Neural crest cell (in vitro differentiated cells): Measurements from ENCODE around the gene CCDC7. TPM values are rescaled to one million over a fixed set of nuclear protein-coding genes. Genes with fewer than 3 reads are reported as not detected.

Source experiments
- DNase-seq: peaks from one replicate; pipeline ENCODE4 v3.0.0; 2021; ENCODE audit warnings: low read depth, mixed read lengths, low spot score
- H3K27ac Mint-ChIP-seq: one replicate; pipeline ENCODE4 v1.8.0; 2021; ENCODE audit warnings: mild to moderate bottlenecking, mixed read lengths; ENCODE audit not compliant: unreplicated experiment
- H3K27me3 Mint-ChIP-seq: 2 replicates; pipeline ENCODE4 v1.8.0; 2021; ENCODE audit warnings: low read depth, mild to moderate bottlenecking, mixed read lengths
- H3K36me3 Mint-ChIP-seq: 2 replicates; pipeline ENCODE4 v1.8.0; 2021; ENCODE audit warnings: low read depth, mild to moderate bottlenecking, mixed read lengths
- H3K4me1 Mint-ChIP-seq: 2 replicates; pipeline ENCODE4 v1.8.0; 2021; ENCODE audit warnings: mixed read lengths
- H3K4me3 Mint-ChIP-seq: one replicate; pipeline ENCODE4 v1.8.0; 2021; ENCODE audit warnings: mild to moderate bottlenecking, mixed read lengths
- H3K9me3 Mint-ChIP-seq: 2 replicates; pipeline ENCODE4 v1.8.0; 2021; ENCODE audit warnings: mixed read lengths
- CTCF ChIP-seq: fragments of 200-600 bp; sonication (generic); conservative IDR thresholded peaks from 2 replicates; pipeline ENCODE4 v1.5.0; 2021; ENCODE audit warnings: antibody characterized with exemption, mild to moderate bottlenecking
- total RNA-seq: library from RNA; stranded (reverse); gene quantifications from 2 replicates; pipeline ENCODE4 v1.2.1, GENCODE V29; 2021

The CCDC7 gene
- total RNA-seq, 1 donor from 2014 or later = 5.2 TPM

DNA sequence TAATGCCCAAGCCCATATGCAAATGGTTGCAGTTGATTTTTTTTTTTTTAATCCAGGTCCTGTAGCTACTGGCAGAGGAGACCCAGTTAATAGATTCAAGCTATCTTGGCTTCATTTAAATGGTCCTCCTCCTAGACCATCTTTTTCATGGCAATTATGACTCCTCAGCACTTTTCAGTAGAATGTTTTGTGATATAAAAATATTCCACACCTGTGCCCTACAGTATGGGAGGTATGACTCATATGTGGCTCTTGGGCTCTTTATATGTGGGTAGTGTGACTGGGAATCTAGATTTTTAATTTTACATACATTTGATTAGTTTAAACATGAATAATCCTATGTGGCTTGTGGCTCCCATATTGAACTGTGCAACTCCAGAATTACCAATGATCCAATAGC, 432.0 kb downstream of the CCDC7 start:
- Mint-ChIP-seq H3K27ac (no peak overlapping the region), H3K36me3 (no peaks in the 10 kb centered on the region), H3K9me3 (peaks cover 6% of the 10 kb centered on the region)

GRCh38 chr10:32878646-32879045, 432.7 kb downstream of the CCDC7 start:
- Mint-ChIP-seq H3K36me3 (no peaks in the 10 kb centered on the region), H3K4me3 (no peak overlapping the region), H3K9me3 (no peaks in the 10 kb centered on the region), H3K27me3 (no peaks in the 10 kb centered on the region), H3K27ac (no peak overlapping the region), H3K4me1 (peaks cover 6% of the 10 kb centered on the region)
- DNase-seq = no peak
- no peak for TF ChIP-seq CTCF

More for the DNA sequence above, 432.0 kb downstream of the CCDC7 start:
- Mint-ChIP-seq H3K4me1 (peaks cover 6% of the 10 kb centered on the region), H3K27me3 (no peaks in the 10 kb centered on the region), H3K4me3 (no peak overlapping the region)
- TF ChIP-seq CTCF = no peak
- no peak for DNase-seq

GRCh38 chr10:32882076-32882475, 436.1 kb downstream of the CCDC7 start:
- no peak overlapping the region for H3K4me3 Mint-ChIP-seq
- DNase-seq = no peak
- H3K27ac Mint-ChIP-seq = no peak overlapping the region
- no peak for TF ChIP-seq CTCF
- H3K27me3 Mint-ChIP-seq = no peaks in the 10 kb centered on the region
- peaks cover 6% of the 10 kb centered on the region for H3K4me1 Mint-ChIP-seq
- H3K36me3 Mint-ChIP-seq = no peaks in the 10 kb centered on the region
- no peaks in the 10 kb centered on the region for H3K9me3 Mint-ChIP-seq

DNA sequence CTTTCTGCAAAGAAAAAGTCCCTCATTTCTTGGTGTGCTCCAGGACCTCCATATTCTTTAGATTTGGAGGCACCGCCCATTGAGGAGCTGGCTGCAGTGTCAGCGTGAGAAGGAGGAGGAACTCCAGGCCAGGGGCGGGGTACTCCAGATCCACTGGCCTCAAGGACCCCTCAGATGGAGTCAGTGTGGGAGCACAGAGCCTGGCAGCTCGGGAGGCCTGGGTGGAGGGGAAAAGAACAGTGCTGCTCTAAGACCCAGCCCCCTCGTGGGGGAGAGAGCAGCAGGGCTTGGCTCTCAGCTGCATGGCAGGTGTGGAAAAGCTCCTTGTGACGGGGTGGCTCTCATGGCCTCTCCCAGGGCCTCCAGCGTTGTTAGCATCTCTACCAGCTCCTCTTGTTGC, 441.5 kb downstream of the CCDC7 start:
- Mint-ChIP-seq H3K27me3 (no peaks in the 10 kb centered on the region), H3K9me3 (no peaks in the 10 kb centered on the region), H3K27ac (no peak overlapping the region), H3K4me1 (no peaks in the 10 kb centered on the region), H3K36me3 (no peaks in the 10 kb centered on the region), H3K4me3 (no peak overlapping the region)
- TF ChIP-seq CTCF = no peak
- DNase-seq = no peak

- Mint-ChIP-seq H3K9me3 (no peaks in the 10 kb centered on the region), H3K27ac (no peak overlapping the region), H3K36me3 (no peaks in the 10 kb centered on the region), H3K27me3 (no peaks in the 10 kb centered on the region), H3K4me3 (no peak overlapping the region), H3K4me1 (no peaks in the 10 kb centered on the region)
- no peak for TF ChIP-seq CTCF
- no peak for DNase-seq
Observed at GRCh38 chr10:32888161-32888927, 442.4 kb downstream of the CCDC7 start.
